ENCODE measurements around the gene NUP85. TPM values are rescaled to one million over a fixed set of nuclear protein-coding genes. Genes with fewer than 3 reads are reported as not detected.
A peak's percentile ranks its signal among the peaks of the same experiment; 100 is the strongest.
"Not testable (repeated sequence)": the region's sequence is repeated elsewhere in the genome, so short reads cannot be mapped to it uniquely, and the experiment has no call there.

NUP85 gene
- total and polyA plus RNA-seq, 2 donors (not counting 3 experiments of a cell fraction or from before 2014, with no cell fraction given), result 105 to 120 TPM

DNA sequence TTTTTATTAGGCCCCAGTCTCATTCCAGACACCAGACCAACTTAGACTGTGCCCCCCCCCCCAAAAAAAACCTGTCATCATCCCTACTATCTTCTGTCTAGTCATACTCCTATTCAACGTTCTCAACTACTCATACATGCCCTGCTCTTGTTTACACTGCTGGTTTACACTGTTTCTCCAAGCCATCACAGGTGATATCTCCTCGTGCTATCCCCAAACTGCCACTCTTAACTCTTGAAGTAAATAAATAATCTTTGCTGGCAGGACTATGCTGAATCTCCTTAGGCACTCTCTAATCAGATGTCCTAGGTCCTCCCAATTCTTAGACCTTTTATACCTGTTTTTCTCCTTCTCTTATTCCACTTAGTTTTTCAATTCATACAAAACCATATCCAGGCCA lies 51.7 kb downstream of the NUP85 start:
- H3K9me3 ChIP-seq (replicated peaks; ENCODE audit: control insufficient read depth, insufficient read depth, low read length); H2AFZ ChIP-seq (ENCODE audit: low read depth, low read length); dilution Hi-C loops (cut with MboI; ENCODE audit: extremely low pct_ligation_motif_present, low sequenced_read_pairs); intact Hi-C loops (cut with micrococcal nuclease); H3K4me1 ChIP-seq (ENCODE audit: control insufficient read depth, extremely low read depth, insufficient read depth, low read length); H3K4me3 ChIP-seq (replicated peaks in 1 of 3; ENCODE audit: insufficient read depth in 1 of 3, low read depth in 1 of 3, low read length in 3 of 3); FAIRE-seq; H3K4me2 ChIP-seq (ENCODE audit: insufficient read depth, low read length); DNase-seq (ENCODE audit: low read depth, low spot score); H4K20me1 ChIP-seq (replicated peaks; ENCODE audit: control insufficient read depth, extremely low read depth, insufficient read depth, low read length); H3K27ac ChIP-seq (ENCODE audit: insufficient read depth, low read depth, low read length); H3K36me3 ChIP-seq (ENCODE audit: control insufficient read depth in 2 of 2, extremely low read depth in 1 of 2, insufficient read depth in 2 of 2, low read length in 2 of 2); H3K27me3 ChIP-seq (ENCODE audit: control insufficient read depth in 2 of 2, insufficient read depth in 2 of 2, low read length in 2 of 2); POLR2A ChIA-PET; CTCF ChIA-PET; H3K9ac ChIP-seq (replicated peaks; ENCODE audit: extremely low read depth, insufficient read depth, low read length); BruUV-seq (replicated peaks); H3K9me1 ChIP-seq (replicated peaks; ENCODE audit: control insufficient read depth, extremely low read depth, insufficient read depth, low read length): not testable (repeated sequence)
- peaks cover 41% of the 10 kb centered on the region for H3K79me2 ChIP-seq (ENCODE audit: control insufficient read depth, insufficient read depth, low read length)

GRCh38 chr17:75260641-75261335 lies 55.3 kb downstream of the NUP85 start:
- POLR2A ChIA-PET, result interaction anchor here (0.5 to 3.2 kb wide), 5 partner anchors 10 to 31 kb away, joined by 5 to 23 read pairs (median 5); partner anchors contain the start of genes MIF4GD and SLC25A19
- no peak for DNase-seq (ENCODE audit: low read depth, low spot score)
- TF ChIP-seq POLR2A (IDR thresholded peaks at IDR 0.05; ENCODE audit: low read depth, low read length), result no peak
- TF ChIP-seq, protein P1, sequence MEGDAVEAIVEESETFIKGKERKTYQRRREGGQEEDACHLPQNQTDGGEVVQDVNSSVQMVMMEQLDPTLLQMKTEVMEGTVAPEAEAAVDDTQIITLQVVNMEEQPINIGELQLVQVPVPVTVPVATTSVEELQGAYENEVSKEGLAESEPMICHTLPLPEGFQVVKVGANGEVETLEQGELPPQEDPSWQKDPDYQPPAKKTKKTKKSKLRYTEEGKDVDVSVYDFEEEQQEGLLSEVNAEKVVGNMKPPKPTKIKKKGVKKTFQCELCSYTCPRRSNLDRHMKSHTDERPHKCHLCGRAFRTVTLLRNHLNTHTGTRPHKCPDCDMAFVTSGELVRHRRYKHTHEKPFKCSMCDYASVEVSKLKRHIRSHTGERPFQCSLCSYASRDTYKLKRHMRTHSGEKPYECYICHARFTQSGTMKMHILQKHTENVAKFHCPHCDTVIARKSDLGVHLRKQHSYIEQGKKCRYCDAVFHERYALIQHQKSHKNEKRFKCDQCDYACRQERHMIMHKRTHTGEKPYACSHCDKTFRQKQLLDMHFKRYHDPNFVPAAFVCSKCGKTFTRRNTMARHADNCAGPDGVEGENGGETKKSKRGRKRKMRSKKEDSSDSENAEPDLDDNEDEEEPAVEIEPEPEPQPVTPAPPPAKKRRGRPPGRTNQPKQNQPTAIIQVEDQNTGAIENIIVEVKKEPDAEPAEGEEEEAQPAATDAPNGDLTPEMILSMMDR (IDR thresholded peaks at IDR 0.05; ENCODE audit: extremely low read depth in 1 of 2, insufficient read depth in 1 of 2, low read depth in 1 of 2, low read length in 2 of 2), result peak in 1 of 2 donors; percentile 21

More at GRCh38 chr17:75260641-75261335, 55.3 kb downstream of the NUP85 start:
- Histone ChIP-seq H3K9me1 (replicated peaks; ENCODE audit: control insufficient read depth, extremely low read depth, insufficient read depth, low read length) (no peaks in the 10 kb centered on the region), H4K20me1 (replicated peaks; ENCODE audit: control insufficient read depth, extremely low read depth, insufficient read depth, low read length) (no peaks in the 10 kb centered on the region), H3K4me3 (replicated peaks in 1 of 3; ENCODE audit: insufficient read depth in 1 of 3, low read depth in 1 of 3, low read length in 3 of 3) (peak overlapping the region; percentile 64 to 92 (median 76)), H3K79me2 (ENCODE audit: control insufficient read depth, insufficient read depth, low read length) (peaks cover 47% of the 10 kb centered on the region), H3K9ac (replicated peaks; ENCODE audit: extremely low read depth, insufficient read depth, low read length) (peak overlapping the region; percentile 99), H3K9me3 (replicated peaks; ENCODE audit: control insufficient read depth, insufficient read depth, low read length) (no peaks in the 10 kb centered on the region), H3K4me2 (ENCODE audit: insufficient read depth, low read length) (peak overlapping the region; percentile 88), H3K36me3 (ENCODE audit: control insufficient read depth in 2 of 2, extremely low read depth in 1 of 2, insufficient read depth in 2 of 2, low read length in 2 of 2) (peaks cover 0 to 8% of the 10 kb centered on the region in 2 experiments), H3K4me1 (ENCODE audit: control insufficient read depth, extremely low read depth, insufficient read depth, low read length) (peaks cover 20% of the 10 kb centered on the region), H2AFZ (ENCODE audit: low read depth, low read length) (peak overlapping the region; percentile 68), H3K27ac (ENCODE audit: insufficient read depth, low read depth, low read length) (peak overlapping the region; percentile 97), H3K27me3 (ENCODE audit: control insufficient read depth in 2 of 2, insufficient read depth in 2 of 2, low read length in 2 of 2) (no peaks in the 10 kb centered on the region)
- dilution Hi-C loops (cut with MboI; ENCODE audit: extremely low pct_ligation_motif_present, low sequenced_read_pairs), result no loop called here
- intact Hi-C loops (cut with micrococcal nuclease), result loop anchor here (1.0 kb wide), 1 partner anchor 20 kb away; no protein-coding TSS in a partner anchor
- BruUV-seq (replicated peaks), result TSS peak; percentile 66
- peak; percentile 67 for FAIRE-seq
- CTCF ChIA-PET, result interaction anchor here (0.8 to 4.5 kb wide), 8 partner anchors 10 to 299 kb away, joined by 3 to 80 read pairs (median 10); partner anchors contain the start of genes MIF4GD and SLC25A19
